Stimulated activated CD4-positive, alpha-beta T cell treated with anti-CD3 and anti-CD28 coated beads, Interleukin-2, amount 100 ng/mL, for 4 hours (primary cell): ENCODE measurements around the gene ADM2.
"Not testable (repeated sequence)": the region's sequence is repeated elsewhere in the genome, so short reads cannot be mapped to it uniquely, and the experiment has no call there.

ENCODE experiments used
- DNase-seq: peaks from one replicate; pipeline ENCODE4 v3.0.0-alpha.2; 2020; ENCODE audit warnings: low read depth

Gene ADM2

GRCh38 chr22:50481440-50482106 is at the start of gene ADM2:
ADM2 (plus strand) TSS chr22:50481543; CDS start chr22:50481848, 305 bp downstream.
- DNase-seq: peak; percentile 58

- DNase-seq: no peak
Observed at GRCh38 chr22:50432131-50432876, 49.0 kb upstream of the ADM2 start.

- not testable (repeated sequence) for DNase-seq
Observed at GRCh38 chr22:50432877-50433510, 48.3 kb upstream of the ADM2 start.

- no peak for DNase-seq
Observed at GRCh38 chr22:50434849-50435248, 46.5 kb upstream of the ADM2 start.

GRCh38 chr22:50435291-50436014 is 45.9 kb upstream of the ADM2 start:
- DNase-seq: no peak

GRCh38 chr22:50436015-50436830 is 45.1 kb upstream of the ADM2 start:
- DNase-seq: no peak

- no peak for DNase-seq
Observed at GRCh38 chr22:50436841-50437341, 44.5 kb upstream of the ADM2 start.

- DNase-seq: no peak
Observed at GRCh38 chr22:50437511-50438304, 43.6 kb upstream of the ADM2 start.

GRCh38 chr22:50438305-50439275 is 42.8 kb upstream of the ADM2 start:
- DNase-seq: no peak

GRCh38 chr22:50439314-50439870 is 42.0 kb upstream of the ADM2 start:
- no peak for DNase-seq

- no peak for DNase-seq
Observed at GRCh38 chr22:50439871-50440331, 41.4 kb upstream of the ADM2 start.

GRCh38 chr22:50440544-50441249 is 40.6 kb upstream of the ADM2 start:
- DNase-seq: no peak

- DNase-seq: no peak
Observed at GRCh38 chr22:50441428-50441993, 39.8 kb upstream of the ADM2 start.

- DNase-seq: no peak
Observed at GRCh38 chr22:50443197-50443596, 38.1 kb upstream of the ADM2 start.

GRCh38 chr22:50443801-50444625 is 37.3 kb upstream of the ADM2 start:
- DNase-seq: no peak

GRCh38 chr22:50444663-50445062 is 36.7 kb upstream of the ADM2 start:
- no peak for DNase-seq
